ENCODE results near the gene C1orf87.

C1orf87 gene

GRCh38 chr1:60073605-60074278 lies at the start of gene C1orf87:
Gene C1orf87 (minus strand): TSS chr1:60073770. CDS start chr1:60072643, 1,127 bp downstream.
- no peak for DNase-seq (ENCODE audit: low read depth in 1 of 2, low spot score in 1 of 2)

GRCh38 chr1:60118085-60118484 lies 44.5 kb upstream of the C1orf87 start:
- in situ Hi-C loops (cut with HindIII; ENCODE audit: low pct_unique_long_range_greater_than_20kb, low sequenced_read_pairs), result no loop called here
- no peak for TF ChIP-seq JUND (IDR thresholded peaks at IDR 0.05; ENCODE audit: low read depth)
- DNase-seq (ENCODE audit: low read depth in 1 of 2, low spot score in 1 of 2), result no peak

More at GRCh38 chr1:60073605-60074278, at the start of gene C1orf87:
- in situ Hi-C loops (cut with HindIII; ENCODE audit: low pct_unique_long_range_greater_than_20kb, low sequenced_read_pairs), result no loop called here
- TF ChIP-seq JUND (IDR thresholded peaks at IDR 0.05; ENCODE audit: low read depth), result no peak

GRCh38 chr1:60114745-60115318 lies 41.3 kb upstream of the C1orf87 start:
- no peak for TF ChIP-seq JUND (IDR thresholded peaks at IDR 0.05; ENCODE audit: low read depth)
- no peak for DNase-seq (ENCODE audit: low read depth in 1 of 2, low spot score in 1 of 2)
- in situ Hi-C loops (cut with HindIII; ENCODE audit: low pct_unique_long_range_greater_than_20kb, low sequenced_read_pairs), result no loop called here

- DNase-seq (ENCODE audit: low read depth in 1 of 2, low spot score in 1 of 2), result no peak
- in situ Hi-C loops (cut with HindIII; ENCODE audit: low pct_unique_long_range_greater_than_20kb, low sequenced_read_pairs), result no loop called here
- TF ChIP-seq JUND (IDR thresholded peaks at IDR 0.05; ENCODE audit: low read depth), result no peak
These were observed 40.0 kb upstream of the C1orf87 start for GRCh38 chr1:60113596-60113995.

- in situ Hi-C loops (cut with HindIII; ENCODE audit: low pct_unique_long_range_greater_than_20kb, low sequenced_read_pairs), result no loop called here
- no peak for DNase-seq (ENCODE audit: low read depth in 1 of 2, low spot score in 1 of 2)
These were observed 39.5 kb upstream of the C1orf87 start for GRCh38 chr1:60113028-60113427.

GRCh38 chr1:60111716-60112115 lies 38.1 kb upstream of the C1orf87 start:
- in situ Hi-C loops (cut with HindIII; ENCODE audit: low pct_unique_long_range_greater_than_20kb, low sequenced_read_pairs), result no loop called here
- no peak for TF ChIP-seq JUND (IDR thresholded peaks at IDR 0.05; ENCODE audit: low read depth)

More at GRCh38 chr1:60113028-60113427, 39.5 kb upstream of the C1orf87 start:
- no peak for TF ChIP-seq JUND (IDR thresholded peaks at IDR 0.05; ENCODE audit: low read depth)

GRCh38 chr1:60111118-60111517 lies 37.5 kb upstream of the C1orf87 start:
- in situ Hi-C loops (cut with HindIII; ENCODE audit: low pct_unique_long_range_greater_than_20kb, low sequenced_read_pairs), result no loop called here
- TF ChIP-seq JUND (IDR thresholded peaks at IDR 0.05; ENCODE audit: low read depth), result no peak
- no peak for DNase-seq (ENCODE audit: low read depth in 1 of 2, low spot score in 1 of 2)

More at GRCh38 chr1:60111716-60112115, 38.1 kb upstream of the C1orf87 start:
- DNase-seq (ENCODE audit: low read depth in 1 of 2, low spot score in 1 of 2), result no peak

- TF ChIP-seq JUND (IDR thresholded peaks at IDR 0.05; ENCODE audit: low read depth), result no peak
- in situ Hi-C loops (cut with HindIII; ENCODE audit: low pct_unique_long_range_greater_than_20kb, low sequenced_read_pairs), result no loop called here
- no peak for DNase-seq (ENCODE audit: low read depth in 1 of 2, low spot score in 1 of 2)
These were observed 34.6 kb upstream of the C1orf87 start for GRCh38 chr1:60108196-60108595.

- no peak for TF ChIP-seq JUND (IDR thresholded peaks at IDR 0.05; ENCODE audit: low read depth)
- in situ Hi-C loops (cut with HindIII; ENCODE audit: low pct_unique_long_range_greater_than_20kb, low sequenced_read_pairs), result no loop called here
- no peak for DNase-seq (ENCODE audit: low read depth in 1 of 2, low spot score in 1 of 2)
These were observed 29.6 kb upstream of the C1orf87 start for GRCh38 chr1:60103186-60103585.

- no peak for DNase-seq (ENCODE audit: low read depth in 1 of 2, low spot score in 1 of 2)
- no peak for TF ChIP-seq JUND (IDR thresholded peaks at IDR 0.05; ENCODE audit: low read depth)
- in situ Hi-C loops (cut with HindIII; ENCODE audit: low pct_unique_long_range_greater_than_20kb, low sequenced_read_pairs), result no loop called here
These were observed 28.9 kb upstream of the C1orf87 start for GRCh38 chr1:60102267-60103061.

- no peak for TF ChIP-seq JUND (IDR thresholded peaks at IDR 0.05; ENCODE audit: low read depth)
- in situ Hi-C loops (cut with HindIII; ENCODE audit: low pct_unique_long_range_greater_than_20kb, low sequenced_read_pairs), result no loop called here
- DNase-seq (ENCODE audit: low read depth in 1 of 2, low spot score in 1 of 2), result no peak
These were observed 27.9 kb upstream of the C1orf87 start for GRCh38 chr1:60101516-60101915.

- no peak for TF ChIP-seq JUND (IDR thresholded peaks at IDR 0.05; ENCODE audit: low read depth)
- DNase-seq (ENCODE audit: low read depth in 1 of 2, low spot score in 1 of 2), result no peak
- in situ Hi-C loops (cut with HindIII; ENCODE audit: low pct_unique_long_range_greater_than_20kb, low sequenced_read_pairs), result no loop called here
These were observed 17.7 kb upstream of the C1orf87 start for GRCh38 chr1:60091195-60091715.

GRCh38 chr1:60090655-60091054 lies 17.1 kb upstream of the C1orf87 start:
- in situ Hi-C loops (cut with HindIII; ENCODE audit: low pct_unique_long_range_greater_than_20kb, low sequenced_read_pairs), result no loop called here
- no peak for DNase-seq (ENCODE audit: low read depth in 1 of 2, low spot score in 1 of 2)
- no peak for TF ChIP-seq JUND (IDR thresholded peaks at IDR 0.05; ENCODE audit: low read depth)
